Smooth muscle cell of the brain vasculature (primary cell): ENCODE data around the gene POTEI.
"Not testable (repeated sequence)": the region's sequence is repeated elsewhere in the genome, so short reads cannot be mapped to it uniquely, and the experiment has no call there.

ENCODE experiments used
- DNase-seq: peaks from one replicate; pipeline ENCODE4 v3.0.0-alpha.2; 2012; ENCODE audit warnings: low read depth, low spot score

The POTEI gene

DNA sequence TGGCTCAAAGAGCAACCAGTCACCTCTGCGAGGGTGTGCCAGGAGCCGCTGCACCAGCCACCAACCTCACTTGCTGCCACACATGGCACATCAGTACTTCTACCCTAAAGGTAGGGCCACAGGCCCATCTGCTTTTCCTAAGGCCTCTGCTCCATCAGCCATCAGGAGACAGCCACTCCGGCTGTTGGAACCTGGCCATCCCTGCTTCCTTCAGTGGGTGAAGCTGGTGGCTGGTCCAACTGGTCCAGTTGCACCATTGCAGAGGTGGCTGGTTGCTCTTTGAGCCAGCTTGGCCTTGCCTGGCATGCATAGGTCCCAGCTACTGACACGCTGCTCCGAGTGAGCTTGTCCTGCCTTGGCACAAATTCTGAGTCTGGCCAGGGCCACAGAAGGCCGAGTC lies 53.7 kb downstream of the POTEI start:
- DNase-seq = not testable (repeated sequence)

DNA sequence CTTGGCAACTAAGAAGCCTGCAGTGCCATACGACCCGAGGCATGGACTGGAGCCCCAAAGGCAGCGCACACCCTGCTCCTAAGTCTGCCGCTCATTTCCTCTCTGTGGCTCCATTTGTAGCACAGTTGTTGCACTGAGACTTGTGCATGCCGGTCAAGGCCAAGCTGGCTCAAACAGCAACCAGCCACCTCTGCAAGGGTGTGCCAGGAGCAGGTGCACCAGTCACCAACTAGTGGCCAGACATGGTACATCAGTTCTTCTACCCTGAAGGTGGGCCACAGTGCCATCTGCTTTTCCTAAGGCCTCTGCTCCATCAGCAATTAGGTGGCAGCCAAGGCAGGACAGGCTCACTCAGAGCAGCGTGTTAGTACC lies 54.4 kb downstream of the POTEI start:
- not testable (repeated sequence) for DNase-seq

DNA sequence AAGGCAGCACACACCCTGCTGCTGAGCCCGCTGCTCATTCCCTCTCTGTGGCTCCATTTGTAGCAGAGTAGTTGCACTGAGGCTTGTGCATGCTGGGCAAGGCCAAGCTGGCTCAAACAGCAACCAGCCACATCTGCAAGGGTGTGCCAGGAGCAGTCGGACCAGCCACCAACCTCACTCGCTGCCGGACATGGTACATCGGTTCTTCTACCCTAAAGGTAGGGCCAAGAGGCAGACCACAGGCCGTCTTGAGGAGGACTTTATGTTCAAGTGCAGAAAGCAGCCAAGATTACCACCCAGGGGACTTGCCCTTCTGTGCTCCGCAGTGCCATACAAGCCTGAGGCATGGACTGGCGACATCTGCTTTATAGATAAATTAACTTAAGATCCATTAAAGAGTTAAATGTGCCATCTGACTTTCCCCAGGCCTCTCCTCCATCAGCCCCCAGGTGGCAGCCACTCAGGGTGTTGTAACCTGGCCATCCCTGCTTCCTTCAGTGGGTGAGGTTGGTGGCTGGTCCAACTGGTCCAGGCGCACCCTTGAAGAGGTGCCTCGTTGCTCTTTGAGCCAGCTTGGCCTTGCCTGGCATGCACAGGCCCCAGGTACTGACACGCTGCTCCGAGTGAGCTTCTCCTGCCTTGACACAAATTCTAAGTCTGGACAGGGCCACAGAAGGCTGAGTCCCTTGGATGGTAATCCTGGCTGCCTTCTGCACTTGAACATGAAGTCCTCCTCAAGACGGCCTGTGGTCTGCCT lies 55.0 kb downstream of the POTEI start:
- not testable (repeated sequence) for DNase-seq

DNA sequence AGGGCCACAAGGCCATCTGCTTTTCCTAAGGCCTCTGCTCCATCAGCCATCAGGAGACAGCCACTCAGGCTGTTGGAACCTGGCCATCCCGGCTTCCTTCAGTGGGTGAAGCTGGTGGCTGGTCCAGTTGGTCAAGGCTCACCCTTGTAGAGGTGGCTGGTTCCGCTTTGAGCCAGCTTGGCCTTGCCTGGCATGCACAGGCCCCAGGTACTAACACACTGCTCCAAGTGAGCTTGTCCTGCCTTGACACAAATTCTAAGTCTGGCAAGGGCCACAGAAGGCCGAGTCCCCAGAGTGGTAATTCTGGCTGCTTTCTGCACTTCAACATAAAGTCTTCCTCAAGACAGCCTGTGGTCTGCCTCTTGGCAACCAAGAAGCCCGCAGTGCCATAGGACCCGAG lies 56.2 kb downstream of the POTEI start:
- DNase-seq = not testable (repeated sequence)

DNA sequence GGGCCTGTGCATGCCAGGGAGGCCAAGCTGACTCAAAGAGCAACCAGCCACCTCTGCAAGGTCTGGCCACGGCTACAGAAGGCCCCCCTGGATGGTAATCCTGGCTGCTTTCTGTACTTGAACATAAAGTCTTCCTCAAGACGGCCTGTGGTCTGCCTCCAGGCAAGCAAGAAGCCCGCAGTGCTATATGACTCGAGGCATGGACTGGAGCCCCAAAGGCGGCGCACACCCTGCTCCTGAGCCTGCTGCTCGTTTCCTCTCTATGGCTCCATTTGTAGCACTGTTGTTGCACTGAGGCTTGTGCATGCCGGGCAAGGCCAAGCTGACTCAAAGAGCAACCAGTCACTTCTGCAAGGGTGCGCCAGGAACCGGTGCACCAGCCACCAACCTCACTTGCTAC lies 57.3 kb downstream of the POTEI start:
- DNase-seq = not testable (repeated sequence)

DNA sequence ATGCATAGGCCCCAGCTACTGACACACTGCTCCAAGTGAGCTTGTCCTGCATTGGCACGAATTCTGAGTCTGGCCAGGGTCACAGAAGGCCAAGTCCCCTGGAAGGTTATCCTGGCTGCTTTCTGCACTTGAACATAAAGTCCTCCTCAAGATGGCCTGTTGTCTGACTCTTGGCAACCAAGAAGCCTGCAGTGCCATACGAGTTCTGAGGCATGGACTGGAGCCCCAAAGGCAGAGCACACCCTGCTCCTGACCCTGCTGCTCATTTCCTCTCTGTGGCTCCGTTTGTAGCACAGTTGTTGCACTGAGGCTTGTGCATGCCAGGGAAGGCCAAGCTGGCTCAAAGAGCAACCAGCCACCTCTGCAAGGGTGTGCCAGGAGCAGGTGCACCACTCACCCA lies 57.9 kb downstream of the POTEI start:
- DNase-seq = not testable (repeated sequence)

DNA sequence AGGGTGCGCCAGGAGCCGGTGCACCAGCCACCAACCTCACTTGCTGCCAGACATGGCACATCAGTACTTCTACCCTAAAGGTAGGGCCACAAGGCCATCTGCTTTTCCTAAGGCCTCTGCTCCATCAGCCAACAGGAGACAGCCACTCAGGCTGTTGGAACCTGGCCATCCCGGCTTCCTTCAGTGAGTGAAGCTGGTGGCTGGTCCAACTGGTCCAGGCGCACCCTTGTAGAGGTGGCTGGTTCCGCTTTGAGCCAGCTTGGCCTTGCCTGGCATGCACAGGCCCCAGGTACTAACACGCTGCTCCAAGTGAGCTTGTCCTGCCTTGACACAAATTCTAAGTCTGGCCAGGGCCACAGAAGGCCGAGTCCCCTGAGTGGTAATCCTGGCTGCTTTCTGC lies 58.8 kb downstream of the POTEI start:
- DNase-seq = not testable (repeated sequence)

DNA sequence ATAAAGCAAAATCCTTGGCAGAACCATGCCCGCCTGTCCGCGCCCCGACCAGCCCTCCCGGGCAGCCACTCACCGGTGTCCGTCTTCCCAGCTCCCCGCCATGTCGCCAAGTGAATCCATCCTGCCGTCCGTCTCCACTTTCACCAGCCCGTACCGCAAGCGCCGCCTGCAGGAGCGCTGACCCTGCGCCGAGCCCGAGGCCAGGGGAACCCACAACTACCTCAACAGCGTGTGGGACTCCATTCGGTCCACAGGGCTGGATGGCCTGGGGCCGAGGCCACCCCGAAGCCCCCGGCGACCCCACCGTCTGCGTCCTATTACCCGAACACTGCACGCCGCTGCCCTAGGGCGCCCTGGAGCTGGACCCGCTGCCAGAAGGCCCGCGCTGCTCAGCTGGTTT lies 81.5 kb downstream of the POTEI start:
- DNase-seq = not testable (repeated sequence)

DNA sequence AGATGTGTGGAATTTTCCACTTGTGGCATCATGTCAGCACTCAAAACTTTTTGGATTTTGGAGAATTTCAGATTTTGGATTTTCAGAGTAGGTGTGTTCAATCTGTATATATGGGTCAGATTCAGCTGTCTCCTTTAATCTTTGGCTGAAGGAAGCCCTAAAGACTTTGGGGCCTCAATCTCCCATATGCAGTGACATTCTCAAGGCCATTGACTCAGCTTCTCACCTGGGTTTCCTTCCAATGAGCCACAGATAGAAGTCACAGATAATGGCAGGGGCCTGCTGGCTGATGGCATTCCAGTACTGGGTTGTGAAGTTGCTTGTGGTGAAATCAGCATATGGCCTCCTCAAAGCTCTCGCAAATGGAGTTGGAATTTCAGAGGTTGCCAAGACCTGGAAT lies 90.3 kb downstream of the POTEI start:
- not testable (repeated sequence) for DNase-seq

DNA sequence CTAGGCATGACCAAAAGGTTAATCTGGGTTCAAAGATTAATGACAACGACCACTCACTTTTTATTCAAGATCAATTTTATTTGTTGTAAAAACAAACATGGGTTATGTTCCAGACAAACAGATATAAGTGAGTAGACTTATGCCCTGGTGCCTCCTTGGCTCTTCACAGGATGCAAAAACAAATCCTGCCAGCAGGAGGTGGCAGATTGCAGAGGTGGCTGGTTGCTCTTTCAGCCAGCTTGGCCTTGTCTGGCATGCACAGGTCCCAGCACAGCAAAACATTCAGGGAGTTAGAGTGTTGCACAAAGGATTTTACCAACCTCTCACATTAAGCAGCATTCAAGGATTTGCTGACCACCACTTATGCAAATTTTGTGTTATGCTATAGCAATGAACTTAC lies 92.4 kb downstream of the POTEI start:
- not testable (repeated sequence) for DNase-seq
